Ovary (tissue), 3 donors: ENCODE measurements around the gene PTH1R.

Experiments
- CTCF ChIP-seq, 3 donors: fragments of 450-650 bp in 2 of 3; fragments of 200-600 bp in 1 of 3; IDR thresholded peaks; one replicate each; pipeline versions ENCODE4 v1.5.1 to v1.8.0; 2016 to 2022; ENCODE audit warnings: antibody characterized with exemption in 3 of 3, mild to moderate bottlenecking in 1 of 3
- EP300 ChIP-seq: sonication (generic); formaldehyde crosslinking; IDR thresholded peaks from one replicate; pipeline ENCODE4 v1.6.1; 2017; ENCODE audit warnings: antibody characterized with exemption
- POLR2A ChIP-seq: fragments of 450-650 bp; IDR thresholded peaks from one replicate; pipeline ENCODE4 v1.6.1; 2017; ENCODE audit warnings: antibody characterized with exemption, mild to moderate bottlenecking, moderate library complexity
- donor health status: DM: no; HTN: no; CAD: no.

- no peak for TF ChIP-seq POLR2A
- no peak for TF ChIP-seq CTCF (IDR thresholded peaks at IDR 0.05)
- no peak for TF ChIP-seq EP300
Measured at GRCh38 chr3:46944191-46944590, 66.7 kb downstream of the PTH1R start.
